SU-DHL-6 (cell line): ENCODE results near the gene SLC30A2.

Source experiments
- H2AFZ ChIP-seq: fragments of 200-600 bp; sonication (generic); 2 replicates; pipeline ENCODE4 v1.6.1; 2014; ENCODE audit warnings: low read depth, mild to moderate bottlenecking, moderate library complexity, mixed read lengths, antibody characterized with exemption, low read length; ENCODE audit not compliant: severe bottlenecking
- H3F3A ChIP-seq: fragments of 200-600 bp; shearing (Covaris generic); 2 replicates; pipeline ENCODE4 v1.6.0; 2016; ENCODE audit warnings: antibody characterized with exemption, mild to moderate bottlenecking; ENCODE audit not compliant: insufficient read depth
- H3K27ac ChIP-seq: fragments of 200-600 bp; sonication (generic); 2 replicates; pipeline ENCODE4 v1.5.1; 2016; ENCODE audit warnings: low read depth, mild to moderate bottlenecking, low read length, moderate library complexity, mixed read lengths
- H3K27me3 ChIP-seq: fragments of 200-600 bp; sonication (generic), shearing (Covaris generic); 2 replicates; pipeline ENCODE4 v1.6.0; 2014; ENCODE audit warnings: mild to moderate bottlenecking, low read length
- H3K36me3 ChIP-seq: fragments of 200-600 bp; sonication (generic); 2 replicates; pipeline ENCODE4 v1.6.1; 2014; ENCODE audit warnings: mild to moderate bottlenecking, low read length, mixed read lengths
- H3K4me2 ChIP-seq: fragments of 300-600, 200-600 bp; shearing (Covaris generic), sonication (generic); 2 replicates; pipeline ENCODE4 v1.6.0; 2014; ENCODE audit warnings: low read length, low read depth, mild to moderate bottlenecking; ENCODE audit not compliant: poor library complexity, severe bottlenecking
- H3K4me3 ChIP-seq: fragments of 200-600 bp; sonication (generic); 2 replicates; pipeline ENCODE4 v1.5.1; 2014; ENCODE audit warnings: antibody characterized with exemption, low read length, mild to moderate bottlenecking, mixed read lengths; ENCODE audit not compliant: insufficient read depth, poor library complexity, severe bottlenecking
- H3K79me2 ChIP-seq: fragments of 200-600 bp; sonication (generic); 2 replicates; pipeline ENCODE4 v1.6.1; 2014; ENCODE audit warnings: mild to moderate bottlenecking, low read length, moderate library complexity; ENCODE audit not compliant: insufficient read depth
- H3K9ac ChIP-seq: fragments of 200-600 bp; sonication (generic); 2 replicates; pipeline ENCODE4 v1.7.0; 2014; ENCODE audit warnings: mild to moderate bottlenecking, low read length
- H3K9me2 ChIP-seq: fragments of 200-600 bp; sonication (generic); replicated peaks from 2 replicates; pipeline ENCODE4 v1.6.1; 2014; ENCODE audit warnings: low read length; ENCODE audit not compliant: insufficient read depth
- H3K9me3 ChIP-seq: fragments of 200-600 bp; sonication (generic); 2 replicates; pipeline ENCODE4 v1.6.1; 2014; ENCODE audit warnings: low read length, mixed read lengths; ENCODE audit not compliant: insufficient read depth
- H4K20me1 ChIP-seq: fragments of 200-600 bp; sonication (generic); 2 replicates; pipeline ENCODE4 v1.6.1; 2014; ENCODE audit warnings: low read depth, mild to moderate bottlenecking, antibody characterized with exemption, low read length, moderate library complexity, mixed read lengths
- EZH2phosphoT487 ChIP-seq: fragments of 200-600 bp; sonication (generic), shearing (Covaris generic); conservative IDR thresholded peaks from 2 replicates; pipeline ENCODE4 v1.6.1; 2018; ENCODE audit warnings: mild to moderate bottlenecking, antibody characterized with exemption, low read length, moderate library complexity, mixed read lengths
- TF ChIP-seq, protein P1 (sequence below): fragments of 200-600 bp; sonication (generic); IDR thresholded peaks from one replicate; pipeline ENCODE4 v1.5.1; 2017; ENCODE audit warnings: antibody characterized with exemption, mild to moderate bottlenecking, low read length, moderate library complexity; ENCODE audit not compliant: insufficient read depth, poor library complexity, severe bottlenecking

Gene SLC30A2

DNA sequence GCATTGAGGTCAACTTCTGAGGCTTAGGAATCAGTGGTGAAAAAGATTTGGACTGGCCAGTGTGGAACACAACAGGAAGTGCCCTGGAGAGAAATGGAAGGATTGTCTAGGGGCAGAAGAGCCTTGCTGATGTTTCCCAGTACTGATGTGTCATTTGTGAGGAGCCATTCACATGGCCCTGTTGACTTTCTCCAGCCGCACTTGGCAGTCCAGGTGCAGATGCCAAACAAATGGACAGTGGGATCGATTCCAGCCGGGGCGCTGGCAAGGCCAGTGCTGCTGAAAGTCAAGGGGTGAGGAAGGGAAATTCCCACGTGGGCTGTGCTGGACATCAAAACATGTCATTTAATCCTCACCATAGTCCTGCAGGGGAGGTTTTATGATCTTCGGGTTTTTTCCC is 26.4 kb upstream of the SLC30A2 start:
- Histone ChIP-seq H3K9me3 (no peaks in the 10 kb centered on the region), H3F3A (no peaks in the 10 kb centered on the region), H4K20me1 (no peaks in the 10 kb centered on the region), H3K9me2 (no peaks in the 10 kb centered on the region), H3K4me2 (no peak overlapping the region), H3K27me3 (no peaks in the 10 kb centered on the region), H3K4me3 (no peak overlapping the region), H3K27ac (no peak overlapping the region), H3K79me2 (no peaks in the 10 kb centered on the region), H2AFZ (no peak overlapping the region), H3K36me3 (no peaks in the 10 kb centered on the region), H3K9ac (no peak overlapping the region)
- TF ChIP-seq, protein P1, sequence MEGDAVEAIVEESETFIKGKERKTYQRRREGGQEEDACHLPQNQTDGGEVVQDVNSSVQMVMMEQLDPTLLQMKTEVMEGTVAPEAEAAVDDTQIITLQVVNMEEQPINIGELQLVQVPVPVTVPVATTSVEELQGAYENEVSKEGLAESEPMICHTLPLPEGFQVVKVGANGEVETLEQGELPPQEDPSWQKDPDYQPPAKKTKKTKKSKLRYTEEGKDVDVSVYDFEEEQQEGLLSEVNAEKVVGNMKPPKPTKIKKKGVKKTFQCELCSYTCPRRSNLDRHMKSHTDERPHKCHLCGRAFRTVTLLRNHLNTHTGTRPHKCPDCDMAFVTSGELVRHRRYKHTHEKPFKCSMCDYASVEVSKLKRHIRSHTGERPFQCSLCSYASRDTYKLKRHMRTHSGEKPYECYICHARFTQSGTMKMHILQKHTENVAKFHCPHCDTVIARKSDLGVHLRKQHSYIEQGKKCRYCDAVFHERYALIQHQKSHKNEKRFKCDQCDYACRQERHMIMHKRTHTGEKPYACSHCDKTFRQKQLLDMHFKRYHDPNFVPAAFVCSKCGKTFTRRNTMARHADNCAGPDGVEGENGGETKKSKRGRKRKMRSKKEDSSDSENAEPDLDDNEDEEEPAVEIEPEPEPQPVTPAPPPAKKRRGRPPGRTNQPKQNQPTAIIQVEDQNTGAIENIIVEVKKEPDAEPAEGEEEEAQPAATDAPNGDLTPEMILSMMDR: no peak
- no peak for TF ChIP-seq EZH2phosphoT487

DNA sequence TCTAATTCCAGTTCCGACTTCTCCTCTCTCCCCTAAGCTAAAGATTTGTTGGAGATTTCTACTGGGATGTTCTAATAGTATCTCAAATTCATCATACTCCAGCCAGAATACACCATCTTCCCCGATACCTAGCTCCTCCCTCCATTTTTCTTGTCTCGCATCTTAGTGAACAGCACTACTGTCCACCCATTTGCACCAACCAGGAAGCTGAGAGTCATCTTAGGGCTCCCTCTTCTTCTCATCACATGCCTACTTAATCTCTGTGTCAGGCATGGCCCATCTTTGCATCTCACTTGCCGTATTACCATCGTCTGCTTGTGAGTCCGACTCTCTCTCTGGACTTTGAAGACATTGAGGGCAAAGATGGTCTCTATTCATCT is 25.0 kb upstream of the SLC30A2 start:
- no peak overlapping the region for H3K4me3 ChIP-seq
- no peak overlapping the region for H2AFZ ChIP-seq
- no peaks in the 10 kb centered on the region for H3F3A ChIP-seq
- H3K9me3 ChIP-seq: no peaks in the 10 kb centered on the region
- H3K9ac ChIP-seq: no peak overlapping the region
- no peaks in the 10 kb centered on the region for H4K20me1 ChIP-seq
- no peak overlapping the region for H3K27ac ChIP-seq
- no peak overlapping the region for H3K4me2 ChIP-seq
- H3K27me3 ChIP-seq: no peaks in the 10 kb centered on the region
- H3K9me2 ChIP-seq: no peaks in the 10 kb centered on the region
- H3K79me2 ChIP-seq: no peaks in the 10 kb centered on the region
- H3K36me3 ChIP-seq: no peaks in the 10 kb centered on the region
- TF ChIP-seq, protein P1: no peak
- TF ChIP-seq EZH2phosphoT487: no peak

DNA sequence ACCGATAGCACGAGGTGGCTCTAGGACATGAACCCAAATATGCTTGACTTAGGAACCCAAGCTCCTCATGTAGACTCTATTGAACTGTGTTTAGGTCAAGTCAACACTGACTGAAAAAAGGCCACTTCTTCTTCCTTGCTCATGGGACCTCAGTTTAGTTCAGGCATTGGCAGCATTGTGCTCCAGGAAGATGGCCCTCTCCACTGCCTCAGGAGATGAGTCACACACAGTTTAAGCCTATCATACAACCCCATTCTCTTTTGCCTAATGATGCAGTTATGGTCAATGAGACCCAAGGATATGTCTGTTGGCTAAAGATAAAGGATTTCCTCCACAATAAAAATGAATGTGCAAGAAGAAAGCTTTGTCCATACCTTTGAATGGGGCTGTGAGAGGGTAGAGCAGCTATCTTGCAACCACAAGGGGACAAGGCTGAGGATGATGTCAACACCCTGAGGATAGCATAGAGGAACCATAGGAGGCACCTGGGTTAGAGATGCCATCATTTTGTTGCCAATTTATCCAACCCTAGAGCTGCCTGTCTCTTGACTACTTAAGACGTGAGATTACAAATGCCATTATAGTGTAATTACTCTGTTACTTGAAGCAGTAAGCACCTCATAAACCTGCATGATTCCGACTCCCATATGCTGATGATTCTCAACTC is 24.5 kb upstream of the SLC30A2 start:
- Histone ChIP-seq H2AFZ (no peak overlapping the region), H3K9me2 (no peaks in the 10 kb centered on the region)

More for the DNA sequence above, 24.5 kb upstream of the SLC30A2 start:
- H3K79me2 ChIP-seq: no peaks in the 10 kb centered on the region
- no peak overlapping the region for H3K27ac ChIP-seq
- H3K9ac ChIP-seq: no peak overlapping the region
- H4K20me1 ChIP-seq: no peaks in the 10 kb centered on the region
- no peaks in the 10 kb centered on the region for H3K27me3 ChIP-seq
- H3K4me3 ChIP-seq: no peak overlapping the region
- TF ChIP-seq EZH2phosphoT487: no peak
- TF ChIP-seq, protein P1: no peak
- H3K9me3 ChIP-seq: no peaks in the 10 kb centered on the region
- H3K36me3 ChIP-seq: no peaks in the 10 kb centered on the region
- H3K4me2 ChIP-seq: no peak overlapping the region
- H3F3A ChIP-seq: no peaks in the 10 kb centered on the region
